HCT116 (cell line): ENCODE data around the gene SLC25A12. TPM values are rescaled to one million over a fixed set of nuclear protein-coding genes. Genes with fewer than 3 reads are reported as not detected.

ENCODE experiments used
- ATAC-seq: fragments of 200-7000 bp; cut with Tn5 transposase; 2 replicates; pipeline ENCODE4 v1.9.1; 2020; ENCODE audit warnings: mild to moderate bottlenecking, moderate library complexity
- BruUV-seq: library from RNA; stranded (reverse); fragments of 400-500 nt; replicated peaks from 2 replicates; lab custom pipeline; 2021; lab: Mats Ljungman, UMichigan
- CTCF ChIA-PET: fragments of 300-600 bp; sonication (Branson Sonifier 250); formaldehyde crosslinking; loops from one replicate; lab custom pipeline; 2021; ENCODE audit warnings: antibody characterized with exemption; lab: Charles Lee
- POLR2A ChIA-PET: fragments of 300-600, 350-600 bp; sonication (Branson Sonifier 250); formaldehyde crosslinking; loops from one replicate; lab custom pipeline; 2021; ENCODE audit warnings: antibody characterized with exemption; lab: Charles Lee
- RAD21 ChIA-PET, 2 experiments: fragments of 300-600 bp; sonication (Branson Sonifier 250); formaldehyde crosslinking; loops; one replicate each; lab custom pipeline; 2023; ENCODE audit warnings: low total read pairs in 2 of 2; ENCODE audit not compliant: uncharacterized antibody in 2 of 2, unreplicated experiment in 2 of 2, low non-redundant PET in 1 of 2; lab: Charles Lee
- DNase-seq: peaks from one replicate; pipeline ENCODE4 v3.0.0-alpha.2; 2010; ENCODE audit warnings: low read depth, low spot score
- H2AFZ ChIP-seq: fragments of 200-600 bp; shearing (Covaris generic), sonication (generic); 2 replicates; pipeline ENCODE4 v1.6.1; 2017; ENCODE audit warnings: low read depth, mixed run types, mixed read lengths, antibody characterized with exemption, low read length; ENCODE audit not compliant: poor library complexity, severe bottlenecking
- H3K27ac ChIP-seq: 2 replicates; pipeline ENCODE4 v1.5.1; 2012; ENCODE audit warnings: low read depth, low read length
- H3K27me3 ChIP-seq: fragments of 200-600 bp; sonication (generic); 2 replicates; pipeline ENCODE4 v1.6.1; 2016; ENCODE audit warnings: mixed run types, low read length, mixed read lengths; ENCODE audit not compliant: insufficient read depth
- H3K36me3 ChIP-seq, 2 experiments: fragments of 200-500 bp in 1 of 2; fragments of 200-600 bp in 1 of 2; sonication (Bioruptor generic) in 1 of 2; sonication (generic) in 1 of 2; 2 replicates each; pipeline versions ENCODE4 v1.5.1 to v1.6.1; 2014 to 2016; ENCODE audit warnings: low read length in 2 of 2, inconsistent platforms in 1 of 2, mixed read lengths in 1 of 2, mixed run types in 1 of 2; ENCODE audit not compliant: insufficient read depth in 2 of 2, control insufficient read depth in 1 of 2
- H3K4me1 ChIP-seq, 2 experiments: fragments of 200-600 bp in 1 of 2; sonication (generic) in 1 of 2; 2 replicates each; pipeline versions ENCODE4 v1.5.1 to v1.6.1; 2012 to 2017; ENCODE audit warnings: low read length in 2 of 2, inconsistent platforms in 1 of 2, mild to moderate bottlenecking in 1 of 2, mixed read lengths in 1 of 2, mixed run types in 1 of 2, moderate library complexity in 1 of 2; ENCODE audit not compliant: insufficient read depth in 2 of 2, control insufficient read depth in 1 of 2
- H3K4me2 ChIP-seq: fragments of 200-600 bp; sonication (generic); 2 replicates; pipeline ENCODE4 v1.6.1; 2017; ENCODE audit warnings: mixed run types, low read length, mixed read lengths
- H3K4me3 ChIP-seq, 2 experiments: fragments of 200-600 bp in 1 of 2; sonication (generic) in 1 of 2; replicated peaks in 1 of 2; 2 replicates each; pipeline ENCODE4 v1.5.1; 2011 to 2016; ENCODE audit warnings: low read length in 2 of 2, control low read depth in 1 of 2, low read depth in 1 of 2, mild to moderate bottlenecking in 1 of 2, mixed read lengths in 1 of 2, mixed run types in 1 of 2
- H3K79me2 ChIP-seq: fragments of 200-600 bp; sonication (generic); 2 replicates; pipeline ENCODE4 v1.6.1; 2017; ENCODE audit warnings: mild to moderate bottlenecking, mixed run types, low read length, moderate library complexity, mixed read lengths; ENCODE audit not compliant: insufficient read depth
- H3K9ac ChIP-seq: fragments of 200-600 bp; sonication (generic); 2 replicates; pipeline ENCODE4 v1.6.1; 2016; ENCODE audit warnings: low read length, mixed read lengths
- H3K9me2 ChIP-seq: fragments of 200-600 bp; sonication (generic), shearing (Covaris generic); 2 replicates; pipeline ENCODE4 v1.6.1; 2017; ENCODE audit warnings: mixed run types, mild to moderate bottlenecking, moderate library complexity; ENCODE audit not compliant: insufficient read depth
- H3K9me3 ChIP-seq, 2 experiments: fragments of 200-500 bp in 1 of 2; fragments of 200-600 bp in 1 of 2; sonication (Bioruptor generic) in 1 of 2; sonication (generic) in 1 of 2; 2 replicates each; pipeline ENCODE4 v1.6.1; 2014 to 2017; ENCODE audit warnings: low read length in 2 of 2, mixed read lengths in 2 of 2, inconsistent platforms in 1 of 2, low read depth in 1 of 2, mild to moderate bottlenecking in 1 of 2, mixed run types in 1 of 2, moderate library complexity in 1 of 2; ENCODE audit not compliant: control insufficient read depth in 1 of 2, insufficient read depth in 1 of 2
- H4K20me1 ChIP-seq: fragments of 200-600 bp; sonication (generic), shearing (Covaris generic); 2 replicates; pipeline ENCODE4 v1.6.1; 2017; ENCODE audit warnings: mixed run types, mild to moderate bottlenecking, moderate library complexity; ENCODE audit not compliant: insufficient read depth
- ELF1 ChIP-seq: IDR thresholded peaks from 2 replicates; pipeline ENCODE4 v1.6.1; 2012; ENCODE audit warnings: low read depth, borderline replicate concordance
- EZH2 ChIP-seq: fragments of 200-600 bp; sonication (generic); IDR thresholded peaks from 2 replicates; pipeline ENCODE4 v1.6.1; 2017; ENCODE audit warnings: antibody characterized with exemption, mixed run types
- EZH2phosphoT487 ChIP-seq: fragments of 200-600 bp; IDR thresholded peaks from 2 replicates; pipeline ENCODE4 v1.6.1; 2018; ENCODE audit warnings: antibody characterized with exemption, borderline replicate concordance
- FOSL1 ChIP-seq: IDR thresholded peaks from 2 replicates; pipeline ENCODE4 v1.6.1; 2012; ENCODE audit warnings: low read depth
- POLR2A ChIP-seq: IDR thresholded peaks from 2 replicates; pipeline ENCODE4 v1.7.0; 2011; ENCODE audit warnings: borderline replicate concordance; ENCODE audit not compliant: insufficient read depth, insufficient read length; ENCODE audit errors: extremely low read depth
- POLR2AphosphoS5 ChIP-seq: IDR thresholded peaks from 2 replicates; pipeline ENCODE4 v1.6.1; 2011; ENCODE audit warnings: mild to moderate bottlenecking, low read depth, low read length, moderate library complexity
- SP1 ChIP-seq: IDR thresholded peaks from 2 replicates; pipeline ENCODE4 v1.6.1; 2012; ENCODE audit warnings: low read depth
- TCF7L2 ChIP-seq: IDR thresholded peaks from 2 replicates; pipeline ENCODE4 v1.7.0; 2011; ENCODE audit warnings: borderline replicate concordance, inconsistent platforms; ENCODE audit not compliant: insufficient read depth, insufficient read length; ENCODE audit errors: extremely low read depth
- YY1 ChIP-seq: IDR thresholded peaks from 2 replicates; pipeline ENCODE4 v1.6.1; 2011; ENCODE audit warnings: low read length, low read depth, moderate library complexity, mild to moderate bottlenecking; ENCODE audit not compliant: insufficient replicate concordance; ENCODE audit errors: extremely low read depth
- intact Hi-C: fragments of 100-400 bp; cut with micrococcal nuclease; formaldehyde crosslinking; loops from 2 replicates; pipeline ENCODE4 v1.10.0; 2022
- total RNA-seq: library from RNA; stranded (reverse); gene quantifications from one replicate; pipeline ENCODE4 v1.2.1, GENCODE V29; 2021; ENCODE audit not compliant: unreplicated experiment
- TF ChIP-seq, protein P1 (sequence below): IDR thresholded peaks from 2 replicates; pipeline ENCODE4 v1.6.1; 2011; ENCODE audit warnings: mild to moderate bottlenecking, low read length, moderate library complexity; ENCODE audit not compliant: insufficient replicate concordance; ENCODE audit errors: extremely low read depth
- TF ChIP-seq, protein P2 (sequence below), 3 experiments: fragments of 200-600 bp in 1 of 3; sonication (generic) in 1 of 3; IDR thresholded peaks in 2 of 3; conservative IDR thresholded peaks in 1 of 3; 2 replicates each; pipeline ENCODE4 v1.5.1; 2012 to 2017; ENCODE audit warnings: low read depth in 2 of 3, low read length in 2 of 3, antibody characterized with exemption in 1 of 3, borderline replicate concordance in 1 of 3, control low read depth in 1 of 3, mild to moderate bottlenecking in 1 of 3, mixed read lengths in 1 of 3, mixed run types in 1 of 3, moderate library complexity in 1 of 3; ENCODE audit not compliant: insufficient read depth in 1 of 3

The SLC25A12 gene
- total RNA-seq, 1 experiment from 2014 or later: 16.0 TPM

DNA sequence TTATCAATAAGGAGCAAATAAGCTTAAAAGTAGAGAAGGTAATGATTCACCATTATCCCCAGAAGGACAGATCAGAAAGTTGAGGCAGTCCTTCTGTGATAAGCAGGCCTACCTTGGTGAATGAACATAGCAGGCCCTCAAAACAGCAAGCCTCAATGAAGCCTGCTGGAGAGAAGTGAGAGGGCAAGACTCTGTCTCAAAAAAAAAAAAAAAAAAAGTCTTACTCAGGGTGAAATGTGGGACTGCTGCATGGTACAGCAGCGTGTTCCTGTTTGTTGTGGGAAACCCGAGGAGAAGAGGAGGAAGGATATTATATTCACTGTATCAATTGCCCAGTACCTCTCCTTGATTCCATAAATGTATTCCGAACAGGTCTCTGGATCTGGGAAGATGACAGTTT lies 19.5 kb upstream of the SLC25A12 start (continued):
- TF ChIP-seq, protein P1, sequence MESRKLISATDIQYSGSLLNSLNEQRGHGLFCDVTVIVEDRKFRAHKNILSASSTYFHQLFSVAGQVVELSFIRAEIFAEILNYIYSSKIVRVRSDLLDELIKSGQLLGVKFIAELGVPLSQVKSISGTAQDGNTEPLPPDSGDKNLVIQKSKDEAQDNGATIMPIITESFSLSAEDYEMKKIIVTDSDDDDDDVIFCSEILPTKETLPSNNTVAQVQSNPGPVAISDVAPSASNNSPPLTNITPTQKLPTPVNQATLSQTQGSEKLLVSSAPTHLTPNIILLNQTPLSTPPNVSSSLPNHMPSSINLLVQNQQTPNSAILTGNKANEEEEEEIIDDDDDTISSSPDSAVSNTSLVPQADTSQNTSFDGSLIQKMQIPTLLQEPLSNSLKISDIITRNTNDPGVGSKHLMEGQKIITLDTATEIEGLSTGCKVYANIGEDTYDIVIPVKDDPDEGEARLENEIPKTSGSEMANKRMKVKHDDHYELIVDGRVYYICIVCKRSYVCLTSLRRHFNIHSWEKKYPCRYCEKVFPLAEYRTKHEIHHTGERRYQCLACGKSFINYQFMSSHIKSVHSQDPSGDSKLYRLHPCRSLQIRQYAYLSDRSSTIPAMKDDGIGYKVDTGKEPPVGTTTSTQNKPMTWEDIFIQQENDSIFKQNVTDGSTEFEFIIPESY: no peak
- TF ChIP-seq, all 23 proteins: peak for 0

DNA sequence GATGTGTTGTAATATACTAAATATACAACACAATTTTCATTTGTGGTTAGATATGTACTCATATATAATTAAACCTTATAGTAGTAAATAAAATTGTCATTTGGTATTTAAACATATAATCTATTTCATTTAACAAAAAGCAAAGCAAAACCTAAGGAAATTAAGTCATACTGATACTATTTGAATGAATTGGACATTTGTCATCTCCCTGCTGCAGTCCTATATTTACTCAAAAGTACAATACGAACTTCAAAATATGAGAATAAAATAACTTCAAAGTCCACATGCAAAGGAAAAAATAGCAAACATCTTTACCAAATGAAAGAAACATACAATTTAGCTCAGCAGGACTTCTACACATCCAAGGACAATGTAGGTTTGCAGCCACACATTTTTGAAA lies 16.4 kb upstream of the SLC25A12 start:
- H3K27ac ChIP-seq: no peak overlapping the region
- no peak overlapping the region for H2AFZ ChIP-seq
- H3K79me2 ChIP-seq: no peaks in the 10 kb centered on the region
- H3K9me3 ChIP-seq: no peaks in the 10 kb centered on the region
- H3K9ac ChIP-seq: no peak overlapping the region
- no peaks in the 10 kb centered on the region for H3K27me3 ChIP-seq
- no peaks in the 10 kb centered on the region for H3K9me2 ChIP-seq
- no peak overlapping the region for H3K4me2 ChIP-seq
- intact Hi-C loops: no loop called here
- no peak for TF ChIP-seq FOSL1
- no peak for TF ChIP-seq TCF7L2
- TF ChIP-seq POLR2AphosphoS5: no peak
- no peak for TF ChIP-seq POLR2A
- TF ChIP-seq ELF1: no peak
- no peak for TF ChIP-seq EZH2
- TF ChIP-seq, protein P2, sequence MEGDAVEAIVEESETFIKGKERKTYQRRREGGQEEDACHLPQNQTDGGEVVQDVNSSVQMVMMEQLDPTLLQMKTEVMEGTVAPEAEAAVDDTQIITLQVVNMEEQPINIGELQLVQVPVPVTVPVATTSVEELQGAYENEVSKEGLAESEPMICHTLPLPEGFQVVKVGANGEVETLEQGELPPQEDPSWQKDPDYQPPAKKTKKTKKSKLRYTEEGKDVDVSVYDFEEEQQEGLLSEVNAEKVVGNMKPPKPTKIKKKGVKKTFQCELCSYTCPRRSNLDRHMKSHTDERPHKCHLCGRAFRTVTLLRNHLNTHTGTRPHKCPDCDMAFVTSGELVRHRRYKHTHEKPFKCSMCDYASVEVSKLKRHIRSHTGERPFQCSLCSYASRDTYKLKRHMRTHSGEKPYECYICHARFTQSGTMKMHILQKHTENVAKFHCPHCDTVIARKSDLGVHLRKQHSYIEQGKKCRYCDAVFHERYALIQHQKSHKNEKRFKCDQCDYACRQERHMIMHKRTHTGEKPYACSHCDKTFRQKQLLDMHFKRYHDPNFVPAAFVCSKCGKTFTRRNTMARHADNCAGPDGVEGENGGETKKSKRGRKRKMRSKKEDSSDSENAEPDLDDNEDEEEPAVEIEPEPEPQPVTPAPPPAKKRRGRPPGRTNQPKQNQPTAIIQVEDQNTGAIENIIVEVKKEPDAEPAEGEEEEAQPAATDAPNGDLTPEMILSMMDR (IDR thresholded peaks at IDR 0.05 in 2 of 3, conservative IDR thresholded peaks at IDR 0.05 in 1 of 3; ENCODE audit: borderline replicate concordance in 1 of 3, insufficient read depth in 1 of 3, low read depth in 2 of 3, low read length in 2 of 3): no peak
- TF ChIP-seq EZH2phosphoT487: no peak
- TF ChIP-seq YY1: no peak
- no peak for TF ChIP-seq SP1
- ATAC-seq: no peak
- DNase-seq: no peak
- no peaks in the 10 kb centered on the region for H3K36me3 ChIP-seq
- peaks cover 0 to 7% of the 10 kb centered on the region in 2 experiments; a peak in 2 of 4 replicates for H3K4me1 ChIP-seq
- no peak overlapping the region for H3K4me3 ChIP-seq
- H4K20me1 ChIP-seq: no peaks in the 10 kb centered on the region
- no TSS peak for BruUV-seq
- ChIA-PET CTCF (no interaction called here), POLR2A (no interaction called here), RAD21 (no interaction called here)
